Kidney (tissue), 14 donors: Measurements from ENCODE around the gene PTPRG. TPM values are rescaled to one million over a fixed set of nuclear protein-coding genes. Genes with fewer than 3 reads are reported as not detected.

Experiments
- DNase-seq, 5 donors: peaks; one replicate each; pipeline ENCODE4 v3.0.0-alpha.2; 2013 to 2020
- FAIRE-seq: peaks from 2 replicates; lab custom pipeline; 2012; peaks lifted over from hg19 to GRCh38; lab: Jason Lieb, UNC
- H3K27ac ChIP-seq, 2 donors: one replicate each; pipeline ENCODE4 v1.7.0; 2013; ENCODE audit warnings: low read depth in 2 of 2, low read length in 2 of 2, inconsistent platforms in 1 of 2
- H3K27me3 ChIP-seq: one replicate; pipeline ENCODE4 v1.7.1; 2013; ENCODE audit warnings: low read length, inconsistent platforms; ENCODE audit not compliant: control insufficient read depth, insufficient read depth
- H3K36me3 ChIP-seq, 3 donors: one replicate each; pipeline versions ENCODE4 v1.7.0 to v1.7.1; 2013; ENCODE audit warnings: low read length in 3 of 3, control low read depth in 1 of 3, inconsistent platforms in 1 of 3; ENCODE audit not compliant: insufficient read depth in 3 of 3, control insufficient read depth in 2 of 3
- H3K4me1 ChIP-seq, 3 donors: one replicate each; pipeline versions ENCODE4 v1.7.0 to v1.7.1; 2013; ENCODE audit warnings: low read length in 3 of 3, inconsistent platforms in 1 of 3, low read depth in 1 of 3; ENCODE audit not compliant: control insufficient read depth in 2 of 3, insufficient read depth in 2 of 3
- H3K4me3 ChIP-seq, 3 donors: one replicate each; pipeline versions ENCODE4 v1.7.0 to v1.8.1; 2013; ENCODE audit warnings: low read length in 3 of 3, control low read depth in 1 of 3, inconsistent platforms in 1 of 3
- H3K9ac ChIP-seq, 3 donors: one replicate each; pipeline versions ENCODE4 v1.7.0 to v1.7.1; 2013; ENCODE audit warnings: low read length in 3 of 3, control low read depth in 1 of 3, inconsistent platforms in 1 of 3
- H3K9me3 ChIP-seq, 3 donors: one replicate each; pipeline versions ENCODE4 v1.7.0 to v1.7.1; 2013; ENCODE audit warnings: low read length in 3 of 3, control low read depth in 1 of 3, inconsistent platforms in 1 of 3; ENCODE audit not compliant: control insufficient read depth in 2 of 3, insufficient read depth in 1 of 3
- intact Hi-C: fragments of 100-400 bp; cut with DNase I; formaldehyde crosslinking; loops from one replicate; pipeline ENCODE4 v1.11.1; 2022
- polyA plus RNA-seq: library from polyadenylated mRNA; stranded (reverse); fragments of 350-450 nt; fragmentation: Illumina TruSeq; extraction: RNeasy Lipid Tissue Mini Kit (QIAGEN cat#74804); gene quantifications from one replicate; pipeline ENCODE4 v1.2.3, GENCODE V29; 2014; ENCODE audit warnings: low read depth, low replicate concordance; ENCODE audit not compliant: insufficient read depth
- total RNA-seq: library from RNA; stranded (reverse); fragmentation: NEBNext Ultra II Directional; extraction: Animal tissue kit (Norgen Biotek cat#: 25700); gene quantifications from one replicate; pipeline ENCODE4 v1.2.1, GENCODE V29; 2021
- TF ChIP-seq, protein P1 (sequence below): IDR thresholded peaks from 3 replicates; pipeline ENCODE4 v1.5.1; 2012; ENCODE audit warnings: mild to moderate bottlenecking, moderate library complexity, borderline replicate concordance; ENCODE audit not compliant: insufficient read depth; ENCODE audit errors: extremely low read depth
- donor health status: control.
- donor health status: control.
- donor health status: control.
- donor health status: control.
- donor health status: control.
- donor health status: DM: yes; HTN: yes; CAD: no.
- donor health status: Normal renal cell carcinoma (clear cell type).

The PTPRG gene
- total and polyA plus RNA-seq, 2 donors from 2014 or later = 9.2 to 154 TPM

DNA sequence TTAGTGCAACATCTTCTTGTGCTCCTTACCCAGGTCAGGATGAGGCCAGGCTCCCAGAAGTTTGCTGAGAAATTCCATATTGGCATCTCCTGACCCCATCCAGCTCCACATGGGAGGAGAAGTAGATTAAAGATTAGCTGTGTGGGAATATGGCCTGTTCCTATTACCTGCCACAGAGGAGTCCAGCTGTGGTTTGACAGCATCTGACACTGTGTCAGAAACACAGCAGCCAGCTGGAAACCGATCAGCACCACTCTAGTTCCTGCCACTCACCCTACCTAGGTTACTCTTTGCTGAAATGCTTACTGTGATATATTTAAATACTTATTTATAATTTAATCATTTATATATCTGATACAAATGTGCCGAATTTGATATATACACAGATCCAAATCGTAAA is 551.7 kb downstream of the PTPRG start:
- H3K4me3 ChIP-seq = no peak overlapping the region
- H3K27me3 ChIP-seq = no peaks in the 10 kb centered on the region
- no peak for FAIRE-seq
- H3K27ac ChIP-seq = no peak overlapping the region
- H3K36me3 ChIP-seq = no peaks in the 10 kb centered on the region
- no peaks in the 10 kb centered on the region for H3K4me1 ChIP-seq
- H3K9ac ChIP-seq = no peak overlapping the region
- no peaks in the 10 kb centered on the region for H3K9me3 ChIP-seq
- TF ChIP-seq, protein P1, sequence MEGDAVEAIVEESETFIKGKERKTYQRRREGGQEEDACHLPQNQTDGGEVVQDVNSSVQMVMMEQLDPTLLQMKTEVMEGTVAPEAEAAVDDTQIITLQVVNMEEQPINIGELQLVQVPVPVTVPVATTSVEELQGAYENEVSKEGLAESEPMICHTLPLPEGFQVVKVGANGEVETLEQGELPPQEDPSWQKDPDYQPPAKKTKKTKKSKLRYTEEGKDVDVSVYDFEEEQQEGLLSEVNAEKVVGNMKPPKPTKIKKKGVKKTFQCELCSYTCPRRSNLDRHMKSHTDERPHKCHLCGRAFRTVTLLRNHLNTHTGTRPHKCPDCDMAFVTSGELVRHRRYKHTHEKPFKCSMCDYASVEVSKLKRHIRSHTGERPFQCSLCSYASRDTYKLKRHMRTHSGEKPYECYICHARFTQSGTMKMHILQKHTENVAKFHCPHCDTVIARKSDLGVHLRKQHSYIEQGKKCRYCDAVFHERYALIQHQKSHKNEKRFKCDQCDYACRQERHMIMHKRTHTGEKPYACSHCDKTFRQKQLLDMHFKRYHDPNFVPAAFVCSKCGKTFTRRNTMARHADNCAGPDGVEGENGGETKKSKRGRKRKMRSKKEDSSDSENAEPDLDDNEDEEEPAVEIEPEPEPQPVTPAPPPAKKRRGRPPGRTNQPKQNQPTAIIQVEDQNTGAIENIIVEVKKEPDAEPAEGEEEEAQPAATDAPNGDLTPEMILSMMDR = no peak
- intact Hi-C loops = no loop called here
- no peak for DNase-seq

DNA sequence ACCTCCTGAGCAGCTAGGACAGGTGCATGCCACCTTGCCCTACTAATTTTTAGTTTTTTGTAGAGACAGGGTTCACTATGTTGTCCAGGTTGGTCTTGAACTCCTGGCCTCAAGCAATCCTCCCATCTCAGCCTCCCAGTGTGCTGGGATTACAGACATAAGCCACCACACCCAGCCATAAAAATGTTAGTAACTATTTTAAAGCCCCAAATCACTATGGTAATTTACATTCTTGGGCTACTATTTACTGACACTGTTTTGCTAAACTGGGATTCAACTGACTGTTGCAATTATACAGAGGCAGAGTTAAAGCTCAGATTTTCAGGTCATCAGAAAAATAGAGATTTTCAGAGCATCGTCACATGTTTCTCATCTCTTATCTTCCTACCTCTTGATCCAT is 553.4 kb downstream of the PTPRG start:
- no peak for DNase-seq
- Histone ChIP-seq H3K4me1 (no peaks in the 10 kb centered on the region), H3K27me3 (no peaks in the 10 kb centered on the region), H3K4me3 (no peak overlapping the region), H3K27ac (no peak overlapping the region), H3K9me3 (no peaks in the 10 kb centered on the region), H3K9ac (no peak overlapping the region), H3K36me3 (no peaks in the 10 kb centered on the region)
- intact Hi-C loops = no loop called here
- no peak for FAIRE-seq
- TF ChIP-seq, protein P1 = no peak

DNA sequence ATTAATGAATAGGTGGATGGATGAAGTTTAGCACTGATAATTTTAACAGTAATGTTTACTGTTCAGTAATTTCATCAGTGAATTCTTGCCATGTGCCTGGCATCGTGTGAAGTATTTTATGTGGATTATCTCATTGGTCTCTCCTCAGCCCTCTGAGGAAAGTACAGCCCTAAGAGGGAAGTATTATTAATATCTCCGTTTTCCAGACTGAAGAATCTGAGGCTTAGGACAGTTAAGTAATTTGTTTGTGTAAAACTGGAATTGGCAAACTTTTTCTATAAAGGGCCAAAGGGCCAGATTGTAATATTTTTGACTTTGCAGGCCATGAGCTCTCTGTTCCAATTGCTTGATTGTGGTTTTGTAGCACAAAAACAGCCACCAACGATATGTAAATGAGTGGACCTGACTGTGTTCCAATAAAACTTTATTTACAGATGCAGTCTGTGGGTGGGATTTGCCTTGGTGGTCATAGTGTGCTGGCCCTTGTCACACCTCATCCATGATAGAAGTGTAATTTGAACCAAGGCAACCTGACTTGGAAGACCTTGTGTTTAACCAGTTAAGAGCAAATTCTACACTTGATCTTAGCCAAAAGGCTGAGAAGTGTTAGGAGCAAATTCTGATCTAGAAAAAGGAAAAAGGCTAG is 556.7 kb downstream of the PTPRG start:
- H3K9ac ChIP-seq = no peak overlapping the region
- intact Hi-C loops = no loop called here
- peaks cover 0 to 4% (median 0%) of the 10 kb centered on the region in 3 donors for H3K9me3 ChIP-seq
- no peak overlapping the region for H3K4me3 ChIP-seq
- no peaks in the 10 kb centered on the region for H3K4me1 ChIP-seq
- DNase-seq (no peak), FAIRE-seq (no peak)
- H3K36me3 ChIP-seq = no peaks in the 10 kb centered on the region
- TF ChIP-seq, protein P1 = no peak
- H3K27me3 ChIP-seq = no peaks in the 10 kb centered on the region
- H3K27ac ChIP-seq = no peak overlapping the region

DNA sequence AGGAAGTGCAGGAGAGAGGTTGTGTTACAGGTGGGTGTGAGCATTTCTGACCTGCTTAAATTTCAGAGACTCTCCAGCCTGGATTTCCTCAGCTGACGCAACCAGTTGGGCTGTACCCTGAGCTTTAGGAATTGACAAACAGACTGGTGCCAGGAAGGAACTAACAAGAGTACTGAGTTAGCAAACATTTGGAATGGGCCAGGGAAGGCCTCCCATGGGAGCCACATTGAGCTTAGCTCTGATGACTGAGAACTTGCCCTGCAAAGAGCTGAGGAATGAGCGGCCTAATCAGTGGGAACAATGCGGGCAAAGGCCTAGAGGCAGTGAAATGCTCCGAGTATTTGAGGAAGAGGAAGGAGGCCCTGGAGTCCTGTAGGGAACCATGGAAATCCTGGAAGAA is 557.8 kb downstream of the PTPRG start:
- DNase-seq (no peak), FAIRE-seq (no peak)
- Histone ChIP-seq H3K36me3 (no peaks in the 10 kb centered on the region), H3K4me3 (no peak overlapping the region), H3K9ac (no peak overlapping the region), H3K27ac (no peak overlapping the region), H3K9me3 (peaks cover 0 to 6% (median 0%) of the 10 kb centered on the region in 3 donors), H3K4me1 (no peaks in the 10 kb centered on the region), H3K27me3 (no peaks in the 10 kb centered on the region)
- TF ChIP-seq, protein P1 = no peak
- intact Hi-C loops = no loop called here
